BJ (cell line): ENCODE measurements around the gene NUAK2. TPM values are rescaled to one million over a fixed set of nuclear protein-coding genes. Genes with fewer than 3 reads are reported as not detected.

ENCODE experiments used
- CTCF ChIA-PET: fragments of 350-600 bp; formaldehyde crosslinking; extraction: SDS; loops from one replicate; lab custom pipeline; 2021; ENCODE audit warnings: antibody characterized with exemption, inconsistent platforms; lab: Yijun Ruan, JAX
- POLR2A ChIA-PET: fragments of 300-600 bp; sonication (Branson Sonifier 250); formaldehyde crosslinking; extraction: SDS; loops from one replicate; lab custom pipeline; 2021; ENCODE audit warnings: antibody characterized with exemption; lab: Charles Lee
- DNase-seq: peaks from one replicate; pipeline ENCODE4 v3.0.0-alpha.2; 2011; ENCODE audit warnings: low read depth
- H3K27me3 ChIP-seq: 2 replicates; pipeline ENCODE4 v1.6.0; 2011; ENCODE audit warnings: low read length; ENCODE audit not compliant: control insufficient read depth, insufficient read depth
- H3K36me3 ChIP-seq: 2 replicates; pipeline ENCODE4 v1.5.1; 2011; ENCODE audit warnings: low read length; ENCODE audit not compliant: control insufficient read depth, insufficient read depth
- H3K4me3 ChIP-seq: 2 replicates; pipeline ENCODE4 v1.5.1; 2011; ENCODE audit warnings: low read depth, mild to moderate bottlenecking, control low read depth, low read length
- polyA plus RNA-seq: library from polyadenylated mRNA; depleted of rRNA; stranded (reverse); fragments of >200 nt; gene quantifications from 2 replicates; pipeline ENCODE4 v1.2.3, GENCODE V29; 2011
- TF ChIP-seq, protein P1 (sequence below): IDR thresholded peaks from 2 replicates; pipeline ENCODE4 v1.5.1; 2011; ENCODE audit warnings: low read depth, mild to moderate bottlenecking, control low read depth, inconsistent platforms, low read length, moderate library complexity; ENCODE audit not compliant: insufficient read depth

NUAK2 gene
- polyA plus RNA-seq, 1 experiment, result 5.8 TPM

DNA sequence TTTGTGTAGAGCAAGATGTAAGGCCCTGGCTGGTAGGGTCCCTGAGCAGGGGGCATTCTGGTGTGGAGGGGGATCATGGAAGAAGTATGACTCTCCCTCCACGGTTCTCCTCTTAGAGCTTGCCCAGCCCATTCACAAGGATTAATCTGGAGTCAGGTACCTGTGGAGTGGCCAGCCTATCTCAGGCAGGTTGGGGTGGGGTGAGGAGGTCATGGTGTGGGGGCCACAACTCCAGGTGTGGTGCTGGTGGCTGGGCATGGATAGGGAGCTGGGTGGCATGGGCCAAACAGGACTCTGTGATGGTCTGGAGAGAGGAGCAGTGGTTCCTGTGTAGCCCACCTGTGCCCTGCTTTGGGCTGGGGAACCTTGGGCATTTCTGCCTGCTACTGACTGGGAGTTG lies 61.5 kb downstream of the NUAK2 start:
- CTCF ChIA-PET, result interaction anchor here (0.7 to 10.8 kb wide), 9 partner anchors 13 to 453 kb away, joined by 3 to 139 read pairs (median 16); partner anchors contain the start of gene TMCC2

DNA sequence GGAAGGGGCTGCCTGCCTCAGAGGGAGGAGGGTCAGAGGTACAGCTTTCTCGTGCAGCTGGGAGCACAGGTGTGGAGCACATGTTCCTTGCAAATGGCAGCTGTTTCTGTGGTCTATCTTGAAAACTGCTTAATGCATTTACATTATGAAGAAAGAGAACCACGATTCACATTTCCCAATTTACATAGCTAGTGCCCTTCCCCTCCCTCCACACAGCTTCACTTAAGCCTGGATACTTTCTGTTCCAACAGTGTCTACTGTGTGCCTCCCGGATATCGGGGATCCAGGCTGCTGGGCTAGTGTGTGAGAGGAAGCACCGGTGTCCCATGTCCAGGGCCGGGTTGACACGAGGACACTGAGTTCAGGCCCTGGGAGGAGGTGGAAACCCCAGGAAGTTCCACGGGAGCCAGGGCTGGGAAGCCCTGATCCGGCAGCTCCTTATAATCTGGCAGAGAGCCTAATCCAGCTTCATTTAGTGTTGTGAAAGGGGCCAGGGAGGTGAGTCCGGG lies 62.2 kb downstream of the NUAK2 start:
- no peaks in the 10 kb centered on the region for H3K36me3 ChIP-seq
- CTCF ChIA-PET, result interaction anchor here (0.6 to 10.8 kb wide), 10 partner anchors 13 to 452 kb away, joined by 3 to 139 read pairs (median 4); partner anchors contain the start of gene TMCC2
- no peak for DNase-seq
- POLR2A ChIA-PET, result no interaction called here
- no peaks in the 10 kb centered on the region for H3K27me3 ChIP-seq
- no peak overlapping the region for H3K4me3 ChIP-seq
- TF ChIP-seq, protein P1, sequence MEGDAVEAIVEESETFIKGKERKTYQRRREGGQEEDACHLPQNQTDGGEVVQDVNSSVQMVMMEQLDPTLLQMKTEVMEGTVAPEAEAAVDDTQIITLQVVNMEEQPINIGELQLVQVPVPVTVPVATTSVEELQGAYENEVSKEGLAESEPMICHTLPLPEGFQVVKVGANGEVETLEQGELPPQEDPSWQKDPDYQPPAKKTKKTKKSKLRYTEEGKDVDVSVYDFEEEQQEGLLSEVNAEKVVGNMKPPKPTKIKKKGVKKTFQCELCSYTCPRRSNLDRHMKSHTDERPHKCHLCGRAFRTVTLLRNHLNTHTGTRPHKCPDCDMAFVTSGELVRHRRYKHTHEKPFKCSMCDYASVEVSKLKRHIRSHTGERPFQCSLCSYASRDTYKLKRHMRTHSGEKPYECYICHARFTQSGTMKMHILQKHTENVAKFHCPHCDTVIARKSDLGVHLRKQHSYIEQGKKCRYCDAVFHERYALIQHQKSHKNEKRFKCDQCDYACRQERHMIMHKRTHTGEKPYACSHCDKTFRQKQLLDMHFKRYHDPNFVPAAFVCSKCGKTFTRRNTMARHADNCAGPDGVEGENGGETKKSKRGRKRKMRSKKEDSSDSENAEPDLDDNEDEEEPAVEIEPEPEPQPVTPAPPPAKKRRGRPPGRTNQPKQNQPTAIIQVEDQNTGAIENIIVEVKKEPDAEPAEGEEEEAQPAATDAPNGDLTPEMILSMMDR, result no peak

More for the DNA sequence above, 61.5 kb downstream of the NUAK2 start:
- Histone ChIP-seq H3K27me3 (no peaks in the 10 kb centered on the region), H3K36me3 (no peaks in the 10 kb centered on the region), H3K4me3 (no peak overlapping the region)
- POLR2A ChIA-PET, result no interaction called here
- no peak for DNase-seq
- TF ChIP-seq, protein P1, result no peak

DNA sequence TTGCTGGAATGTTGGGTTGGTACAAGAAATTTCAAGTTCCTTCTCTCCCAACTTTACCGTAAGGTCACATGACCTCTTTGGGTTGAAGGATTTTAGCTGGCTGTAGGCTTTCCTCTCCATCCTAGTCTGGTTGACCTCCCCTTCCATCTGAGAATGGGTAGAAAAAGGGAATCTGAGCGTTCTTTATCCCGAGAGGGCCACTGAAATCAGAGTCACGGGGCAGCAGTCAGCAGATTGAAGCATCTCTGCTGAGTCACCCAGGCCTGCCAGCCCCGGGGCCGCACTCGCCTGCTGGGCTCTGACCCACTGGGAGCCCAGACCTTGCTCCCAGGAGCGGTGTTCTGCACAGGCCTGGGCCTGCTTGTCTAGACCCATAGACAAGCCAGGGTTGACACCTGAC lies 62.8 kb downstream of the NUAK2 start:
- CTCF ChIA-PET, result interaction anchor here (0.6 to 10.8 kb wide), 11 partner anchors 14 to 452 kb away, joined by 3 to 139 read pairs (median 44); partner anchors contain the start of gene TMCC2
- H3K36me3 ChIP-seq, result no peaks in the 10 kb centered on the region
- POLR2A ChIA-PET, result no interaction called here
- TF ChIP-seq, protein P1, result no peak
- no peak overlapping the region for H3K4me3 ChIP-seq
- DNase-seq, result no peak
- no peaks in the 10 kb centered on the region for H3K27me3 ChIP-seq

DNA sequence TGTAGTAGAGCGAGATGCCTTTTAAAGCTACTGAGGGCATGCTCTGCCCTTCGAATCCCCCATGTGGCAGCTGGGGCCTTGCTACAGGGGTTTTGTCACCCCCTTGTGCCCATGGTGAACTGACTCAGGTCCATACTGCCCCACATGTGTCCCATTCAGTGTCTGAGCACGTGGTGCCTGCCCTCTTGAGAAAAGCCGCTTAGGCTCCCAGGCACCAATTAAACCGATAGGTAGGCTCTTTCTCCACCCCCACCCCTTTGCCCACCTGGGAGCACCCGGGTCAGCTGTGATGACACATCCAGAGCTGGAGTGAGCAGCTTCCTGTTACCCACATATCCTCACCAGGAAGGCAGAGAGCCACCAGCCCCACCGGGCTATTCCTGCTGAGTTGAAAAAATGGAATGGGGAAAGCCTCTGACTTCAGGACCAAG lies 63.3 kb downstream of the NUAK2 start:
- no peak overlapping the region for H3K4me3 ChIP-seq
- POLR2A ChIA-PET, result no interaction called here
- DNase-seq, result no peak
- H3K36me3 ChIP-seq, result no peaks in the 10 kb centered on the region
- CTCF ChIA-PET, result interaction anchor here (0.6 to 10.8 kb wide), 11 partner anchors 13 to 451 kb away, joined by 3 to 139 read pairs (median 44); partner anchors contain the start of gene TMCC2
- no peaks in the 10 kb centered on the region for H3K27me3 ChIP-seq
- TF ChIP-seq, protein P1, result no peak

DNA sequence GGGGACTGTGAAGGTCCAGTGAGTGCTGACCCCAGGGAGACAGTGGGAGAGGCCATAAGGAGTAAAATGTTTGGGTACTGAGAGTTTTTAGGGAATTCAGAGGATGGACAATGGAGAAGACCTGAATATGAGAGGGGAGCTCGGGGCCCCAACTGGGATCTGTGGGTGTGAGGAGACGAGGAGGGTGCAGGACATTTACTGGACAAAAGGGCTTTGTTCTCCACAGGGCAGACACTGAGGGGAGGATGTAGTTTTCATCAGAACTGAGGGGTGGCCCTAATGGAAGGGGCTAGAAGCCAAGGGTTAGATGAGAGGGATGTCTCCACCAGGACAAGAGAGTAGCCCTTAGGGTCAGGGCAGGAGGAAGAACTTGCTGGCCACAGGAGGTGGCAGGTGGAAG lies 63.8 kb downstream of the NUAK2 start:
- CTCF ChIA-PET, result interaction anchor here (1.1 to 10.8 kb wide), 13 partner anchors 13 to 451 kb away, joined by 3 to 139 read pairs (median 34); partner anchors contain the start of genes RBBP5 and TMCC2

More for the DNA sequence above, 63.8 kb downstream of the NUAK2 start:
- Histone ChIP-seq H3K36me3 (no peaks in the 10 kb centered on the region), H3K27me3 (no peaks in the 10 kb centered on the region), H3K4me3 (no peak overlapping the region)
- TF ChIP-seq, protein P1, result no peak
- DNase-seq, result no peak
- POLR2A ChIA-PET, result no interaction called here
